H1 (cell line): ENCODE results near the gene OR4K13. TPM values are rescaled to one million over a fixed set of nuclear protein-coding genes. Genes with fewer than 3 reads are reported as not detected.

ENCODE experiments used
- BACH1 ChIP-seq: IDR thresholded peaks from 2 replicates; pipeline ENCODE4 v1.6.1; 2012; ENCODE audit warnings: low read length, improper control_type of control experiment
- BCL11A ChIP-seq, 2 experiments: IDR thresholded peaks; one replicate each; pipeline ENCODE4 v1.6.1; 2011; ENCODE audit warnings: low read depth in 2 of 2, low read length in 2 of 2, mild to moderate bottlenecking in 2 of 2
- EGR1 ChIP-seq: IDR thresholded peaks from 2 replicates; pipeline ENCODE4 v1.6.1; 2011; ENCODE audit warnings: low read depth, low read length, borderline replicate concordance
- HDAC2 ChIP-seq, 2 experiments: fragments of 300-600 bp in 1 of 2; sonication (generic) in 1 of 2; IDR thresholded peaks; 2 replicates each; pipeline ENCODE4 v1.6.1; 2011 to 2012; ENCODE audit warnings: low read depth in 2 of 2, low read length in 2 of 2, mild to moderate bottlenecking in 2 of 2, moderate library complexity in 2 of 2, borderline replicate concordance in 1 of 2, inconsistent platforms in 1 of 2
- HDAC6 ChIP-seq: IDR thresholded peaks from one replicate; pipeline ENCODE4 v1.7.1; 2012; ENCODE audit warnings: low read depth, mild to moderate bottlenecking, inconsistent platforms, low read length, moderate library complexity
- KDM1A ChIP-seq: fragments of 200-600, 300-600 bp; sonication (generic); IDR thresholded peaks from 2 replicates; pipeline ENCODE4 v1.7.1; 2016; ENCODE audit warnings: mild to moderate bottlenecking, low read length, borderline replicate concordance
- MAFK ChIP-seq: IDR thresholded peaks from 2 replicates; pipeline ENCODE4 v1.6.1; 2012; ENCODE audit warnings: low read depth, mild to moderate bottlenecking, improper control_type of control experiment, low read length
- PHF8 ChIP-seq: fragments of 200-600 bp; sonication (generic); conservative IDR thresholded peaks from 2 replicates; pipeline ENCODE4 v1.7.1; 2012; ENCODE audit warnings: low read depth, mild to moderate bottlenecking, inconsistent platforms, low read length, moderate library complexity
- RXRA ChIP-seq: IDR thresholded peaks from 2 replicates; pipeline ENCODE4 v1.6.1; 2011; ENCODE audit warnings: low read depth, mild to moderate bottlenecking, low read length, moderate library complexity; ENCODE audit not compliant: insufficient read depth
- SIX5 ChIP-seq: IDR thresholded peaks from 2 replicates; pipeline ENCODE4 v1.6.1; 2011; ENCODE audit warnings: mild to moderate bottlenecking, low read depth, low read length
- SP1 ChIP-seq: IDR thresholded peaks from 2 replicates; pipeline ENCODE4 v1.6.1; 2011; ENCODE audit warnings: low read depth, low read length
- SP2 ChIP-seq: IDR thresholded peaks from 2 replicates; pipeline ENCODE4 v1.6.1; 2012; ENCODE audit warnings: mild to moderate bottlenecking, low read length, inconsistent platforms
- SRF ChIP-seq: IDR thresholded peaks from 2 replicates; pipeline ENCODE4 v1.6.1; 2011; ENCODE audit warnings: mild to moderate bottlenecking, low read depth, low read length, moderate library complexity
- TBP ChIP-seq: IDR thresholded peaks from 2 replicates; pipeline ENCODE4 v1.6.1; 2011; ENCODE audit warnings: low read depth, low read length, improper control_type of control experiment
- YY1 ChIP-seq: IDR thresholded peaks from 2 replicates; pipeline ENCODE4 v1.6.1; 2011; ENCODE audit warnings: low read depth, mild to moderate bottlenecking, low read length
- polyA plus RNA-seq, 7 experiments: library from polyadenylated mRNA; depleted of rRNA in 3 of 7; stranded (reverse) in 5 of 7; unstranded in 2 of 7; fragments of >200 nt in 5 of 7; fragments of 200-250 nt in 2 of 7; gene quantifications; 1 replicate in 5 of 7; 2 replicates in 1 of 7; 4 replicates in 1 of 7; pipeline versions ENCODE4 v1.2.1 to v1.2.3, GENCODE V29; 2011 to 2013; ENCODE audit warnings: missing spikeins in 2 of 7, mixed read lengths in 2 of 7
- total RNA-seq: library from RNA; stranded (reverse); fragmentation: NEBNext Ultra II Directional; extraction: Animal tissue kit (Norgen Biotek cat#: 25700); gene quantifications from 2 replicates; pipeline ENCODE4 v1.2.1, GENCODE V29; 2021
- TF ChIP-seq, protein P1 (sequence below), 3 experiments: IDR thresholded peaks; 1 replicate in 2 of 3; 2 replicates in 1 of 3; pipeline versions ENCODE4 v1.5.1 to v1.6.1; 2011; ENCODE audit warnings: low read length in 3 of 3, mild to moderate bottlenecking in 3 of 3, inconsistent platforms in 2 of 3, low read depth in 1 of 3, moderate library complexity in 1 of 3; ENCODE audit not compliant: insufficient read depth in 1 of 3; ENCODE audit errors: control extremely low read depth in 1 of 3

OR4K13 gene
- total and polyA plus RNA-seq, 2 of the 8 experiments (the other 6 are each of a cell fraction or from before 2014, with no cell fraction given), result not detected

DNA sequence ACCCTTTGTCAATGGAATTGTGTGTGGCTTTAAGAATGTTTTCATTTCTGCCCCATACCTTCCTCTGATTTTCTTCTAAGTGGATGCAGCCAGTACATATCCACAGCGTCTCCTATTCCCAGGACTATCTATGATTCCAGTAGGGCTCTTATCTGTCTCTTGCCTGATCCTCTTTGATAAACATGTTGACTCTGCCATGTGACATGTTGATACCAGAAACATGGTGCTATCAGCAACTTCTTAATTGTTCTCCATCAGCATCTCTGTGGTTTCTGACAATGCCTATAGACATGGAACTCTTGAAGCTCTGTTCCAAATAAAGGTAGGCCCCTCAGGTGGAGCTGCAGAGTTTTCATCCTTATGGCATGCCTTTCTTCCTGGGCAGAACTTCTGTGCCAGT, 12.4 kb upstream of the OR4K13 start (continued):
- TF ChIP-seq BACH1, result no peak
- TF ChIP-seq PHF8, result no peak
- no peak for TF ChIP-seq RXRA
- TF ChIP-seq SRF, result no peak
- no peak for TF ChIP-seq SIX5
- TF ChIP-seq SP2, result no peak
- TF ChIP-seq HDAC2 (IDR thresholded peaks at IDR 0.05; ENCODE audit: borderline replicate concordance in 1 of 2, low read depth in 2 of 2, low read length in 2 of 2), result no peak
- no peak for TF ChIP-seq MAFK
- TF ChIP-seq SP1, result no peak
- no peak for TF ChIP-seq BCL11A (IDR thresholded peaks at IDR 0.05; ENCODE audit: low read depth in 2 of 2, low read length in 2 of 2)
- TF ChIP-seq, protein P1, sequence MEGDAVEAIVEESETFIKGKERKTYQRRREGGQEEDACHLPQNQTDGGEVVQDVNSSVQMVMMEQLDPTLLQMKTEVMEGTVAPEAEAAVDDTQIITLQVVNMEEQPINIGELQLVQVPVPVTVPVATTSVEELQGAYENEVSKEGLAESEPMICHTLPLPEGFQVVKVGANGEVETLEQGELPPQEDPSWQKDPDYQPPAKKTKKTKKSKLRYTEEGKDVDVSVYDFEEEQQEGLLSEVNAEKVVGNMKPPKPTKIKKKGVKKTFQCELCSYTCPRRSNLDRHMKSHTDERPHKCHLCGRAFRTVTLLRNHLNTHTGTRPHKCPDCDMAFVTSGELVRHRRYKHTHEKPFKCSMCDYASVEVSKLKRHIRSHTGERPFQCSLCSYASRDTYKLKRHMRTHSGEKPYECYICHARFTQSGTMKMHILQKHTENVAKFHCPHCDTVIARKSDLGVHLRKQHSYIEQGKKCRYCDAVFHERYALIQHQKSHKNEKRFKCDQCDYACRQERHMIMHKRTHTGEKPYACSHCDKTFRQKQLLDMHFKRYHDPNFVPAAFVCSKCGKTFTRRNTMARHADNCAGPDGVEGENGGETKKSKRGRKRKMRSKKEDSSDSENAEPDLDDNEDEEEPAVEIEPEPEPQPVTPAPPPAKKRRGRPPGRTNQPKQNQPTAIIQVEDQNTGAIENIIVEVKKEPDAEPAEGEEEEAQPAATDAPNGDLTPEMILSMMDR (IDR thresholded peaks at IDR 0.05; ENCODE audit: control extremely low read depth in 1 of 3, insufficient read depth in 1 of 3, low read depth in 1 of 3, low read length in 3 of 3), result no peak
- TF ChIP-seq TBP, result no peak
- no peak for TF ChIP-seq HDAC6
- TF ChIP-seq YY1, result no peak
- TF ChIP-seq EGR1, result no peak
- no peak for TF ChIP-seq KDM1A
